AML-193 (cell line): ENCODE data around the gene ENO1.
"Not testable (repeated sequence)": the region's sequence is repeated elsewhere in the genome, so short reads cannot be mapped to it uniquely, and the experiment has no call there.

Experiments used
- DNase-seq, 2 experiments: peaks; one replicate each; lab custom pipeline; 2025; lab: John Stamatoyannopoulos, UW

ENO1 gene

GRCh38 chr1:8896775-8897174 is 18.3 kb upstream of the ENO1 start:
- not testable (repeated sequence) for DNase-seq

GRCh38 chr1:8892026-8892425 is 13.5 kb upstream of the ENO1 start:
- DNase-seq = no peak

- no peak for DNase-seq
Observed at GRCh38 chr1:8891401-8891800, 12.9 kb upstream of the ENO1 start.

- DNase-seq = no peak
Observed at GRCh38 chr1:8889925-8890785, 11.7 kb upstream of the ENO1 start.

GRCh38 chr1:8889103-8889846 is 10.8 kb upstream of the ENO1 start:
- DNase-seq = no peak

GRCh38 chr1:8886589-8886988 is 8.1 kb upstream of the ENO1 start:
- no peak for DNase-seq

GRCh38 chr1:8886031-8886524 is 7.6 kb upstream of the ENO1 start:
- DNase-seq = not testable (repeated sequence)

GRCh38 chr1:8884105-8884504 is 5.6 kb upstream of the ENO1 start:
- not testable (repeated sequence) for DNase-seq

GRCh38 chr1:8883491-8883890 is 5.0 kb upstream of the ENO1 start:
- no peak for DNase-seq

- DNase-seq = peak; percentile 88 to 89
Observed at GRCh38 chr1:8879922-8880676, 1.6 kb upstream of the ENO1 start.

GRCh38 chr1:8879464-8879921 is 1.0 kb upstream of the ENO1 start:
- no peak for DNase-seq

- DNase-seq = peak; percentile 89
Observed at GRCh38 chr1:8878698-8879463, 395 bp upstream of the ENO1 start.

GRCh38 chr1:8876087-8876486 is 2.4 kb downstream of the ENO1 start:
- DNase-seq = no peak

- DNase-seq = no peak
Observed at GRCh38 chr1:8875216-8875861, 3.1 kb downstream of the ENO1 start.

- DNase-seq = no peak
Observed at GRCh38 chr1:8874230-8875201, 4.0 kb downstream of the ENO1 start.

- peak; percentile 85 to 92 for DNase-seq
Observed at GRCh38 chr1:8873506-8874229, 4.8 kb downstream of the ENO1 start.

GRCh38 chr1:8873001-8873400 is 5.5 kb downstream of the ENO1 start:
- no peak for DNase-seq

- no peak for DNase-seq
Observed at GRCh38 chr1:8871965-8872399, 6.5 kb downstream of the ENO1 start.

GRCh38 chr1:8871539-8871935 is 6.9 kb downstream of the ENO1 start:
- no peak for DNase-seq
